Measurements from ENCODE around the gene DLG2. TPM values are rescaled to one million over a fixed set of nuclear protein-coding genes. Genes with fewer than 3 reads are reported as not detected.
"Not testable (repeated sequence)": the region's sequence is repeated elsewhere in the genome, so short reads cannot be mapped to it uniquely, and the experiment has no call there.

Gene DLG2
- total RNA-seq, 2 experiments from 2014 or later = 2.0 to 2.1 TPM

- no peak overlapping the region for H3K4me3 Mint-ChIP-seq
- H3K36me3 Mint-ChIP-seq (ENCODE audit: low read depth) = no peaks in the 10 kb centered on the region
- Histone ChIP-seq H3K9me3 (ENCODE audit: control insufficient read depth in 1 of 2, insufficient read depth in 1 of 2, low read length in 2 of 2) (no peaks in the 10 kb centered on the region), H3K4me1 (ENCODE audit: insufficient read depth, low read length) (no peaks in the 10 kb centered on the region), H3K4me3 (ENCODE audit: low read length) (no peak overlapping the region), H3K27me3 (ENCODE audit: control insufficient read depth in 1 of 2, insufficient read depth in 2 of 2, low read length in 2 of 2) (no peaks in the 10 kb centered on the region), H3K27ac (ENCODE audit: low read depth in 1 of 2, low read length in 2 of 2) (no peak overlapping the region), H3K36me3 (ENCODE audit: insufficient read depth, low read length) (no peaks in the 10 kb centered on the region)
- POLR2A ChIA-PET = no interaction called here
- H3K4me1 Mint-ChIP-seq (ENCODE audit: low read depth) = no peaks in the 10 kb centered on the region
- DNase-seq (no peak), ATAC-seq (ENCODE audit: poor library complexity) (no peak)
- CTCF ChIA-PET = no interaction called here
- TF ChIP-seq CTCF (IDR thresholded peaks at IDR 0.05) = no peak
- H3K27me3 Mint-ChIP-seq = peaks cover 5% of the 10 kb centered on the region
- intact Hi-C loops (cut with DNase I, micrococcal nuclease) = no loop called here
- H3K27ac Mint-ChIP-seq = no peak overlapping the region
- no peaks in the 10 kb centered on the region for H3K9me3 Mint-ChIP-seq
These were observed 2172.5 kb downstream of the DLG2 start for GRCh38 chr11:83454674-83455073.

- H3K27ac Mint-ChIP-seq = no peak overlapping the region
- ATAC-seq (ENCODE audit: poor library complexity) = no peak
- CTCF ChIA-PET = no interaction called here
These were observed 2177.7 kb downstream of the DLG2 start for GRCh38 chr11:83449338-83449913.

GRCh38 chr11:83448686-83449085 lies 2178.5 kb downstream of the DLG2 start:
- no peaks in the 10 kb centered on the region for H3K9me3 ChIP-seq (ENCODE audit: control insufficient read depth in 1 of 2, insufficient read depth in 1 of 2, low read length in 2 of 2)
- CTCF ChIA-PET = no interaction called here
- no peaks in the 10 kb centered on the region for H3K36me3 Mint-ChIP-seq (ENCODE audit: low read depth)
- POLR2A ChIA-PET = no interaction called here
- H3K27ac ChIP-seq (ENCODE audit: low read depth in 1 of 2, low read length in 2 of 2) = no peak overlapping the region
- intact Hi-C loops (cut with DNase I, micrococcal nuclease) = no loop called here
- DNase-seq = no peak
- H3K4me1 ChIP-seq (ENCODE audit: insufficient read depth, low read length) = no peaks in the 10 kb centered on the region
- no peaks in the 10 kb centered on the region for H3K9me3 Mint-ChIP-seq
- H3K4me3 Mint-ChIP-seq = no peak overlapping the region
- no peaks in the 10 kb centered on the region for H3K4me1 Mint-ChIP-seq (ENCODE audit: low read depth)
- no peak for ATAC-seq (ENCODE audit: poor library complexity)
- H3K36me3 ChIP-seq (ENCODE audit: insufficient read depth, low read length) = no peaks in the 10 kb centered on the region
- H3K4me3 ChIP-seq (ENCODE audit: low read length) = no peak overlapping the region
- H3K27me3 ChIP-seq (ENCODE audit: control insufficient read depth in 1 of 2, insufficient read depth in 2 of 2, low read length in 2 of 2) = no peaks in the 10 kb centered on the region
- TF ChIP-seq CTCF (IDR thresholded peaks at IDR 0.05) = no peak
- H3K27ac Mint-ChIP-seq = no peak overlapping the region
- no peaks in the 10 kb centered on the region for H3K27me3 Mint-ChIP-seq

More at GRCh38 chr11:83449338-83449913, 2177.7 kb downstream of the DLG2 start:
- Mint-ChIP-seq H3K27me3 (no peaks in the 10 kb centered on the region), H3K4me1 (ENCODE audit: low read depth) (no peaks in the 10 kb centered on the region), H3K36me3 (ENCODE audit: low read depth) (no peaks in the 10 kb centered on the region), H3K9me3 (no peaks in the 10 kb centered on the region), H3K4me3 (no peak overlapping the region)
- no peaks in the 10 kb centered on the region for H3K9me3 ChIP-seq (ENCODE audit: control insufficient read depth in 1 of 2, insufficient read depth in 1 of 2, low read length in 2 of 2)
- no peak for DNase-seq
- intact Hi-C loops (cut with DNase I, micrococcal nuclease) = no loop called here
- no peaks in the 10 kb centered on the region for H3K36me3 ChIP-seq (ENCODE audit: insufficient read depth, low read length)
- H3K4me1 ChIP-seq (ENCODE audit: insufficient read depth, low read length) = no peaks in the 10 kb centered on the region
- TF ChIP-seq CTCF (IDR thresholded peaks at IDR 0.05) = no peak
- H3K4me3 ChIP-seq (ENCODE audit: low read length) = no peak overlapping the region
- POLR2A ChIA-PET = no interaction called here
- no peak overlapping the region for H3K27ac ChIP-seq (ENCODE audit: low read depth in 1 of 2, low read length in 2 of 2)
- no peaks in the 10 kb centered on the region for H3K27me3 ChIP-seq (ENCODE audit: control insufficient read depth in 1 of 2, insufficient read depth in 2 of 2, low read length in 2 of 2)

- ATAC-seq (ENCODE audit: poor library complexity); H3K9me3 Mint-ChIP-seq; H3K9me3 ChIP-seq (ENCODE audit: control insufficient read depth in 1 of 2, insufficient read depth in 1 of 2, low read length in 2 of 2); CTCF ChIA-PET; DNase-seq; H3K27me3 ChIP-seq (ENCODE audit: control insufficient read depth in 1 of 2, insufficient read depth in 2 of 2, low read length in 2 of 2); intact Hi-C loops (cut with DNase I, micrococcal nuclease); POLR2A ChIA-PET; H3K36me3 Mint-ChIP-seq (ENCODE audit: low read depth); H3K36me3 ChIP-seq (ENCODE audit: insufficient read depth, low read length); H3K4me1 Mint-ChIP-seq (ENCODE audit: low read depth); H3K4me1 ChIP-seq (ENCODE audit: insufficient read depth, low read length); H3K27me3 Mint-ChIP-seq; H3K4me3 ChIP-seq (ENCODE audit: low read length); H3K27ac ChIP-seq (ENCODE audit: low read depth in 1 of 2, low read length in 2 of 2); H3K4me3 Mint-ChIP-seq; H3K27ac Mint-ChIP-seq: not testable (repeated sequence)
These were observed 2183.3 kb downstream of the DLG2 start for GRCh38 chr11:83443880-83444279.
